Aorta (tissue), 5 donors: ENCODE results near the gene FYN. TPM values are rescaled to one million over a fixed set of nuclear protein-coding genes. Genes with fewer than 3 reads are reported as not detected.

Experiments used
- ATAC-seq: fragments of 200-7000 bp; cut with Tn5 transposase; one replicate; pipeline ENCODE4 v1.9.1; 2022; ENCODE audit warnings: moderate library complexity; ENCODE audit not compliant: low FRiP score
- DNase-seq, 2 donors: peaks; one replicate each; pipeline ENCODE4 v3.0.0-alpha.2; 2020
- H3K27ac ChIP-seq, 2 donors: one replicate each; pipeline ENCODE4 v1.5.1; 2013; ENCODE audit warnings: low read length in 2 of 2, mild to moderate bottlenecking in 2 of 2, moderate library complexity in 2 of 2, control low read depth in 1 of 2, inconsistent platforms in 1 of 2, low read depth in 1 of 2
- H3K27me3 ChIP-seq, 2 donors: one replicate each; pipeline ENCODE4 v1.6.1; 2013; ENCODE audit warnings: control low read depth in 1 of 2, low read length in 1 of 2, mild to moderate bottlenecking in 1 of 2, moderate library complexity in 1 of 2; ENCODE audit not compliant: insufficient read depth in 2 of 2, control insufficient read depth in 1 of 2
- H3K36me3 ChIP-seq, 2 donors: one replicate each; pipeline ENCODE4 v1.6.1; 2013; ENCODE audit warnings: control low read depth in 1 of 2, low read length in 1 of 2, mild to moderate bottlenecking in 1 of 2; ENCODE audit not compliant: insufficient read depth in 2 of 2, control insufficient read depth in 1 of 2
- H3K4me1 ChIP-seq, 2 donors: one replicate each; pipeline ENCODE4 v1.6.1; 2013; ENCODE audit warnings: low read length in 2 of 2, control low read depth in 1 of 2, mild to moderate bottlenecking in 1 of 2, moderate library complexity in 1 of 2; ENCODE audit not compliant: insufficient read depth in 2 of 2, control insufficient read depth in 1 of 2
- H3K4me3 ChIP-seq, 2 donors: one replicate each; pipeline ENCODE4 v1.5.1; 2013; ENCODE audit warnings: low read length in 2 of 2, control low read depth in 1 of 2, mild to moderate bottlenecking in 1 of 2
- H3K9me3 ChIP-seq: one replicate; pipeline ENCODE4 v1.6.1; 2013; ENCODE audit warnings: mild to moderate bottlenecking, low read length; ENCODE audit not compliant: control insufficient read depth
- WGBS, 2 donors: extraction: QIAGEN DNeasy Blood & Tissue Kit; methylation state at CpG; one replicate each; pipeline ENCODE4 v1.1.7; 2013; 5-methylcytosine and 5-hydroxymethylcytosine counted together
- intact Hi-C, 2 donors: fragments of 100-400 bp; cut with DNase I; formaldehyde crosslinking; loops; one replicate each; pipeline versions ENCODE4 v1.14.2 to v1.15.0; 2022
- polyA plus RNA-seq, 2 donors: library from polyadenylated mRNA; stranded (reverse); fragments of 200-250 nt; gene quantifications; one replicate each; pipeline ENCODE4 v1.2.3, GENCODE V29; 2013
- total RNA-seq, 2 donors: library from RNA; stranded (reverse); fragmentation: NEBNext Ultra II Directional; extraction: Animal tissue kit (Norgen Biotek cat#: 25700); gene quantifications; one replicate each; pipeline ENCODE4 v1.2.1, GENCODE V29; 2021
- donor health status: healthy with polysubstance abuse.
- donor health status: Bipolar disorder and iron deficiency.
- donor health status: DM: no; HTN: no; CAD: no.
- donor health status: DM: no; HTN: no; CAD: no.
- donor health status: DM: yes; HTN: yes; CAD: no.

The FYN gene
- total and polyA plus RNA-seq, 4 donors: 31.7 to 162 (median 66.3) TPM

DNA sequence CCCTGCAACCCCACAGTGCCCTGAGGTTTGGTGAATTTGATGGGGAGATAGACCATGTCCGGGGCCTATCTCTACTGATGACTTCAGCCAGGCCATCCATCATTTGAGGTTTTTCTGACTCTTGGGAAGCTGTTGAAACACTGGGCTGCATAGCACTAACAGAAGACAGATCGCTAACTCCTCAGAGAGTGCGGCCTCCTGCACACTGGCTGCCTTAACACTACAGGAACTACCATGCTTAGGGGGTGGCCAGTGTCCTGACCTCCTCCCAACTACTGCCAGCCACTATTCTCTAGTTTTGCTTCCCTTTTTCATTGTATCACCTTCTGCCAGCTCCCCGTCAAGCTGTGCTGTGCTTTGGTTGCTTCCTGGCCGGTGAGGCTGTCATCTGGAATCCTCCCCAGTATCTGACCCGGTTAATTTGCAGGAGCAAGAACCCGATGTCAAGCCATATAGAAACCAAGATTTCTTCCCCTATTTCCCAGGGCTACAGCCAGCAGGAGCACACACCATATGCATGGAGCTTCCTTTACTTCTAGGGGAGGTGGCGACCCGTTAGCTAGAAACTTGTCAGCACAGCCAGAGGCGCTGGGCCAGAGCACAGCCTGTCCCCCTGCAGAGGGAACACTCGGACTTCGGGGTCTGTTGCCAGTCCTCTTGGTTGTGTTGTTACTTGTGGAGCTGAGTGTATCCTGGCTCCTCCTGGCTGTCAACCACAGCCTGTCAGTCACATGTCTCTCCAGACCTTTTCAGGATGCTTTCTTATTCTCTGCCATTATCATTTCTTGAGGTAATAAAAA lies 210.3 kb downstream of the FYN start:
- 42 to 49% methylated on average over 12 of the region's 12 CpGs for WGBS, 2 donors
- H3K4me3 ChIP-seq: no peak overlapping the region
- intact Hi-C loops: no loop called here
- no peaks in the 10 kb centered on the region for H3K27me3 ChIP-seq
- H3K4me1 ChIP-seq: peaks cover 4 to 8% of the 10 kb centered on the region in 2 donors
- H3K36me3 ChIP-seq: no peaks in the 10 kb centered on the region
- DNase-seq (peak in 1 of 2 donors; percentile 53), ATAC-seq (no peak)
- no peak overlapping the region for H3K27ac ChIP-seq
- H3K9me3 ChIP-seq: no peaks in the 10 kb centered on the region

DNA sequence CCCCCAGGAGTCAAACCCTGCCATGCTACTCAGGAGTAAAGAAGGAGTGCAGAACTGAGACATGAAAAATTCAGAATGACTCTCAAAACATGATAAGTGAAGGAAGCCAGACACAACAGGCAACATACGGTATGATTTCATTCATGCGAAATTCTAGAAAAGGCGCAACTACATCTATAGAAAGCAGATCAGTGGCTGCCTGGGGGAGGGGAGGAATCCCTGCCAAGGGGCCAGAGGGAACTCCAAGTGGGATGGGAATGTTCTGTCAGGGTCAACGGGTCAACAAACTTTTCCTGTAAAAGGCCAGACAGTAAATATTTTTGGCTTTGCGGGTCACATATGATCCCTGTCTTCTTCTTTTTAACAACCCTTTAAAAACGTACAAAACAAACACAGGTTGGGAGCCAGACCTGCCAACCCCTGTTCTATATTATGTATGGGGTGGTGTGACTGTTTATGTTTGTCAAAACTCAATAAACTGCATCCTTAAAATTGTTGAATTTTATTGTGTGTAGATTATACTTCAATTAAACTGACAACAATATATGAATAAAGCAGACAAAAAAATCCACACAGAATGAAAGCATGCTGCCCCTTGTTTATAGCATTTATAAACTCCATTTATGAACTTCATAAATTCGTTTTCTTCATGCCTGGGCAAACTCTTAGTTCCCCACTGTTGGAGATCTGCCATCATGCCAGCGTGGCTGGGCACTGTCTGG lies 211.0 kb downstream of the FYN start:
- no peaks in the 10 kb centered on the region for H3K9me3 ChIP-seq
- H3K27me3 ChIP-seq: no peaks in the 10 kb centered on the region
- DNase-seq (no peak), ATAC-seq (no peak)
- H3K27ac ChIP-seq: no peak overlapping the region
- WGBS, 2 donors: 57 to 59% methylated on average over 8 of the region's 8 CpGs
- H3K4me1 ChIP-seq: peaks cover 4 to 8% of the 10 kb centered on the region in 2 donors
- no peaks in the 10 kb centered on the region for H3K36me3 ChIP-seq
- no peak overlapping the region for H3K4me3 ChIP-seq
- intact Hi-C loops: no loop called here

DNA sequence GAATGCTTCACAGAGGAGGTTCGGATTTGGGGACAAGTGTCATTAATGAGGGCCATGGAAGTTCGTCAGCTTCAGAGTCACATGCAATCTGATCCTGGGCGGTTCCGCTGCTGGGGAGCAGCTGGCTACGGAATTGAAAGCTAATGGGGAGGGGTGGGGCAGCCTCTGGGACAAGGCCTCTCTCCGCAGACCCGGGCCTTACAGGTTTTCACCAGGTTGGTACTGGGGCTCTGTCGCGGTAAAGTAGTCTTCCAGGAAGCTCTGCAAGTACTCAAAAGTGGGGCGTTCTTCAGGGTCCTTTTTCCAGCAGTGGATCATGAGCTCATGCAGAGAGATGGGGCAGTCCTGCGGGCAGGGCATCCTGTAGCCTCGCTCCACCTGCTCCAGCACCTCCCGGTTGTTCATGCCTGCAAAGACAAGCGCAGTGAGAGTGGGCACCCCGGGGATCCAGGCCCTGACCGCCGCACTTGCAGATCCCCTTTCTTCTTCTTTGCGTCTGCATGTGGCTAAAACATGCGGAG lies 211.7 kb downstream of the FYN start:
- H3K27ac ChIP-seq: no peak overlapping the region
- ATAC-seq (no peak), DNase-seq (no peak)
- peaks cover 4 to 8% of the 10 kb centered on the region in 2 donors for H3K4me1 ChIP-seq
- H3K27me3 ChIP-seq: no peaks in the 10 kb centered on the region
- WGBS, 2 donors: 82 to 85% methylated on average over 19 of the region's 19 CpGs
- intact Hi-C loops: no loop called here
- H3K4me3 ChIP-seq: no peak overlapping the region
- no peaks in the 10 kb centered on the region for H3K36me3 ChIP-seq
- no peaks in the 10 kb centered on the region for H3K9me3 ChIP-seq

DNA sequence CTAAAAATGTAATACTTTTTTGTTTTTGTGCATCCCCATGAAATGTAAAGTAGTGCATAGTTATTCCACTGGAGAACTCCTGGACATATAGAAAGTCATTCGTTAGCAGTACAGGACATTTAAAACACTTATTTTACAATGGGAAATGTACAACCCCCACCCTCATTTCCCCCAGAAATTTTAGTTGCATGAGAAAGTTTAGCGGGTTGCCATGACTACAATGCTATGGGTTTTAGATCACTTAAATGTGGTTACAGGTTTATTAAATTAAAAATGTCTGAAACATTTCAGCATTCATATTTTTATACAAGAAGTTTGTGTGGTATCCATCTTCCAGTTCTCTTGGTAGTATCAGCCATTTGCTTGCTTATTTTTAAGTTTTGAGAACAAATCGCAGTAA lies 212.7 kb downstream of the FYN start:
- DNase-seq (no peak), ATAC-seq (no peak)
- H3K27ac ChIP-seq: no peak overlapping the region
- peaks cover 4 to 8% of the 10 kb centered on the region in 2 donors for H3K4me1 ChIP-seq
- intact Hi-C loops: no loop called here
- no peaks in the 10 kb centered on the region for H3K36me3 ChIP-seq
- H3K27me3 ChIP-seq: no peaks in the 10 kb centered on the region
- H3K4me3 ChIP-seq: no peak overlapping the region
- WGBS, 2 donors: 98% methylated on average over 3 of the region's 3 CpGs
- no peaks in the 10 kb centered on the region for H3K9me3 ChIP-seq

DNA sequence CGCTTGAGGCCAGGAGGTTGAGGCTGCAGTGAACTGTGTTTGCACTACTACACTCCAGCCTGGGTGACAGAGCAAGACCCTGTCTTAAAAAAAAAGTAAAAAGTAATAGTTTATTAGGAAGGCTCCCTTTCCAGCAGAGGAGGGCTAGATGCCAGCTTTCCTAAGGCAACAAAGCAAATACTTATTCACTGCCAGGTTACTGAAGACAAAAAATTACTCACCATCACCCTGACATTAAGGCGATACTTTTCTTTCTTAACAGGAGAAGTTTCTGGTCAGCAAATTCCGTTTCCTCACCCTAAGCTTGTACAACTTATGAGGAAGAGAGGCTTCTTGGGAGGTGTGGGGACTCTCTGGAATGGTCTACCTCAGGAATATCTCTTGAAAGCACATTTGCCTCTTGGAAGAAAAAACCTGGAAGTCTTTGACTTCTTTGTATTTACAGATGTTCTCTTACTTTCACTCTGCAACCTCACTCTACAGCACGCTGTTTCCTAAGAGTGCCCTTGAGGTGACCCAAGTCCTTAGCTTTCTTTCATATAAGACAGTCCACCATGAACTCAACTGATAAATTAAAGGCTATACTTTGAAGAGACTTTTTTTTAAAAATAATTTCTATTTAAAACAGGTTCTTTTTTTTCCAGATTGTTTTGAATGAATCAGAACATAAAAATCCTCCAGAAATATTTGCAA lies 214.6 kb downstream of the FYN start:
- ATAC-seq: no peak

DNA sequence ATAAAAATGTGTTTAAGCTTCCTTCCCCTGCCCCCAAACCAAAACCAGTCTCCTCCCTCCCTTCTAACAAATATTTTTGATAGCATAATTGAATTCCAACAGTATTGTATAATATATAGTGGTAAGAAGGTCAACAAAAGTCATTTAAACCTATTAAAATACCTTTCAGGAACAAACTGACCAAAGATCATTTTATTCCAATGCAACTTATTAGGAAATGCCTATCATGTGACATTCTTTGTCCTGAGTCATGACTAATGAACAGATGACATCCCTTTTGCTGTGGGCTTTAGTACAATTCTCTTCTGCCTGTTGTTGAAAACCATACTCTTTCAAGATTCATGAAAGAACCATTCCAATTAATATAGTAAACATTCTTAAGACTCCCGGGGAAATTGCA lies 216.1 kb downstream of the FYN start:
- Histone ChIP-seq H3K36me3 (no peaks in the 10 kb centered on the region), H3K9me3 (no peaks in the 10 kb centered on the region), H3K27me3 (no peaks in the 10 kb centered on the region), H3K27ac (no peak overlapping the region), H3K4me3 (no peak overlapping the region), H3K4me1 (peaks cover 0 to 8% of the 10 kb centered on the region in 2 donors)
- ATAC-seq (no peak), DNase-seq (no peak)
- WGBS, 2 donors: 72 to 80% methylated on average over 1 of the region's 1 CpG
- intact Hi-C loops: no loop called here

More for the DNA sequence above, 214.6 kb downstream of the FYN start:
- H3K36me3 ChIP-seq: no peaks in the 10 kb centered on the region
- H3K27me3 ChIP-seq: no peaks in the 10 kb centered on the region
- intact Hi-C loops: no loop called here
- 42 to 46% methylated on average over 4 of the region's 4 CpGs for WGBS, 2 donors
- H3K27ac ChIP-seq: no peak overlapping the region
- no peak overlapping the region for H3K4me3 ChIP-seq
- peak in 1 of 2 donors; percentile 56 for DNase-seq
- peaks cover 0 to 8% of the 10 kb centered on the region in 2 donors for H3K4me1 ChIP-seq
- H3K9me3 ChIP-seq: no peaks in the 10 kb centered on the region

DNA sequence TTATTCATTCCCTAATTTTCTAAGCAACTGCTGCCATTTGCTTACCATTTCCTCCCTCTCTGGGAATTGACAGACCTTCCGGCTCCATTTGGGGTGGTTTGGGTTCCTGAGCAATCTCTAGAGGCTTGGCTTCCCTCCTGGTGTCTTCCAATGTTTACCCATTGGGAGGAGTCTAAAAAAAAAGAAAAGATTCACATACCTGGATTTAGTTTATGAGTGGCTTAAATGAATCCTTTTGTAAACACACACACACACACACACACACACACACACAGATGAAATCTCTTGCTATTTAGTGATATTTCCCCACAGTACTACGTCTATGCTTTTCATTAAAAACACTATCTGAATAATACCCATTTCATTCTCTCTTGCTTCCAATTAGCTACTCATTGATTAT lies 219.3 kb downstream of the FYN start:
- intact Hi-C loops: no loop called here
- WGBS, 2 donors: 89 to 100% methylated on average over 2 of the region's 2 CpGs
- H3K9me3 ChIP-seq: no peaks in the 10 kb centered on the region
- no peak for DNase-seq
- H3K4me1 ChIP-seq: peaks cover 0 to 8% of the 10 kb centered on the region in 2 donors
- H3K4me3 ChIP-seq: no peak overlapping the region
- no peak overlapping the region for H3K27ac ChIP-seq
- H3K36me3 ChIP-seq: no peaks in the 10 kb centered on the region
- ATAC-seq: no peak
- no peaks in the 10 kb centered on the region for H3K27me3 ChIP-seq

DNA sequence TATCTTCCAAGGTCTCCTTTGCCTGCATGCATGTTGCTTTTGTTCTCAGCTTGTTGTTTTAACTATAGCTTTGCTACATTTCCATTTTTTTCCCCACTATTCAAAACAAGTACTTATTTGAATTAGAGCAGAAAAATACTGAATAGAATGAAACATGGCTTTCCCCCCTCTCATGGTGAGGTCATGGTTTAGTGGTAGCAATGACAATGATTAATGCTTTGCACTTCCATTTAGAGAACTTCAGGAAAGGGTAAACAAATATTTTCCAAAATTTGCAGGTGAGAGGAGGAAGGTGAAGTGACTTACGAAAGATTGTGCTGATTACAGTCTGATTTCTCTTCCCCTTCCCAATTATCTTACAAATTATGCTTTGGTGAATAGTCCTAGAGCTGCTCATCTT lies 219.8 kb downstream of the FYN start:
- Histone ChIP-seq H3K27ac (no peak overlapping the region), H3K4me3 (no peak overlapping the region), H3K4me1 (peaks cover 0 to 4% of the 10 kb centered on the region in 2 donors), H3K36me3 (no peaks in the 10 kb centered on the region), H3K9me3 (no peaks in the 10 kb centered on the region), H3K27me3 (no peaks in the 10 kb centered on the region)
- intact Hi-C loops: no loop called here
- 93% methylated on average over 1 of the region's 1 CpG for WGBS, 2 donors
- DNase-seq: no peak
- no peak for ATAC-seq
